Tibial nerve (tissue), 4 donors: ENCODE measurements around the gene NUP42. TPM values are rescaled to one million over a fixed set of nuclear protein-coding genes. Genes with fewer than 3 reads are reported as not detected.
A peak's percentile ranks its signal among the peaks of the same experiment; 100 is the strongest.

ENCODE experiments used
- DNase-seq, 2 donors: peaks; one replicate each; pipeline ENCODE4 v3.0.0-alpha.2; 2019; ENCODE audit warnings: low spot score in 2 of 2
- H3K27ac ChIP-seq, 4 donors: fragments of 200-600 bp; sonication (generic) in 3 of 4; one replicate each; pipeline ENCODE4 v1.5.1; 2017 to 2019; ENCODE audit warnings: mild to moderate bottlenecking in 1 of 4
- H3K27me3 ChIP-seq, 2 donors: fragments of 200-600 bp; sonication (generic) in 1 of 2; one replicate each; pipeline versions ENCODE4 v1.5.1 to v1.6.0; 2017 to 2019
- H3K36me3 ChIP-seq, 3 donors: fragments of 200-600 bp; sonication (generic); one replicate each; pipeline ENCODE4 v1.5.1; 2018 to 2019
- H3K4me1 ChIP-seq, 4 donors: fragments of 200-600 bp; sonication (generic) in 3 of 4; one replicate each; pipeline ENCODE4 v1.5.1; 2017 to 2019
- H3K4me3 ChIP-seq, 4 donors: fragments of 200-600 bp; sonication (generic) in 3 of 4; one replicate each; pipeline ENCODE4 v1.5.1; 2017 to 2019; ENCODE audit warnings: mild to moderate bottlenecking in 1 of 4, moderate library complexity in 1 of 4
- H3K9me3 ChIP-seq, 4 donors: fragments of 200-600 bp; sonication (generic) in 3 of 4; one replicate each; pipeline ENCODE4 v1.5.1; 2017 to 2019
- EP300 ChIP-seq, 2 donors: sonication (generic); formaldehyde crosslinking; IDR thresholded peaks; one replicate each; pipeline ENCODE4 v1.6.1; 2017; ENCODE audit warnings: antibody characterized with exemption in 2 of 2, mild to moderate bottlenecking in 1 of 2
- POLR2A ChIP-seq, 2 donors: fragments of 450-650 bp; IDR thresholded peaks; one replicate each; pipeline ENCODE4 v1.6.1; 2017; ENCODE audit warnings: antibody characterized with exemption in 2 of 2, mild to moderate bottlenecking in 2 of 2, moderate library complexity in 2 of 2
- WGBS, 2 donors: methylation state at CpG; one replicate each; pipeline ENCODE4 v1.1.5; 2018; 5-methylcytosine and 5-hydroxymethylcytosine counted together
- total RNA-seq, 4 donors: library from RNA; depleted of rRNA; stranded (reverse); fragments of >200 nt; gene quantifications; one replicate each; pipeline ENCODE4 v1.1.0, GENCODE V29; 2016
- TF ChIP-seq, protein P1 (sequence below), 5 experiments: fragments of 200-600 bp in 3 of 5; fragments of 450-650 bp in 2 of 5; sonication (generic) in 3 of 5; IDR thresholded peaks; one replicate each; pipeline ENCODE4 v1.5.1; 2016 to 2019; ENCODE audit warnings: antibody characterized with exemption in 5 of 5, mild to moderate bottlenecking in 3 of 5, moderate library complexity in 2 of 5

NUP42 gene
- total RNA-seq, 4 donors from 2014 or later: 19.2 to 45.6 (median 35.8) TPM

DNA sequence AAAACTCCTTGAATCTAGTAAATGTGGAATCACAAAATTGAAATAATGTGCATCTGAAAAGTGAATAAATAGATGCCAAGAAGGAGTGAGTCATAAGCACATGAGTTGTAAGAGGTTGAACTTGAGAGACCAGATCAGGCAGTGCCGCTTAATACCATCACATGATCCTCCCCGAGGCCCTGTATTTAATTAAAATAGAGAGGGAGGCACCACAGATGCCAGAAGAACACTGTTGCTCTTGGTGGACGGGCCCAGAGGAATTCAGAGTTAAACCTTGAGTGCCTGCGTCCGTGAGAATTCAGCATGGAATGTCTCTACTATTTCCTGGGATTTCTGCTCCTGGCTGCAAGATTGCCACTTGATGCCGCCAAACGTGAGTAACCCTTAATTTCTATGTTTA, 64.7 kb downstream of the NUP42 start, which contains the start of gene GPNMB:
TSS of gene GPNMB (plus strand) at position 221 of the 400 bp plus-strand sequence. CDS start at position 304, 83 bp downstream.
- Histone ChIP-seq H3K4me3 (peak within 1 kb of the TSS; percentile 34 to 58 (median 44)), H3K27ac (peak within 1 kb of the TSS; percentile 37 to 86 (median 79)), H3K27me3 (no peaks in the 10 kb centered on the region), H3K9me3 (peaks cover 0 to 3% (median 0%) of the 10 kb centered on the region in 4 donors), H3K4me1 (peaks cover 0 to 34% (median 0%) of the 10 kb centered on the region in 4 donors), H3K36me3 (no peaks in the 10 kb centered on the region)
- TF ChIP-seq POLR2A (IDR thresholded peaks at IDR 0.05) (peak; percentile 27 to 58), EP300 (IDR thresholded peaks at IDR 0.05) (peak in 1 of 2 donors; percentile 84)
- TF ChIP-seq, protein P1, sequence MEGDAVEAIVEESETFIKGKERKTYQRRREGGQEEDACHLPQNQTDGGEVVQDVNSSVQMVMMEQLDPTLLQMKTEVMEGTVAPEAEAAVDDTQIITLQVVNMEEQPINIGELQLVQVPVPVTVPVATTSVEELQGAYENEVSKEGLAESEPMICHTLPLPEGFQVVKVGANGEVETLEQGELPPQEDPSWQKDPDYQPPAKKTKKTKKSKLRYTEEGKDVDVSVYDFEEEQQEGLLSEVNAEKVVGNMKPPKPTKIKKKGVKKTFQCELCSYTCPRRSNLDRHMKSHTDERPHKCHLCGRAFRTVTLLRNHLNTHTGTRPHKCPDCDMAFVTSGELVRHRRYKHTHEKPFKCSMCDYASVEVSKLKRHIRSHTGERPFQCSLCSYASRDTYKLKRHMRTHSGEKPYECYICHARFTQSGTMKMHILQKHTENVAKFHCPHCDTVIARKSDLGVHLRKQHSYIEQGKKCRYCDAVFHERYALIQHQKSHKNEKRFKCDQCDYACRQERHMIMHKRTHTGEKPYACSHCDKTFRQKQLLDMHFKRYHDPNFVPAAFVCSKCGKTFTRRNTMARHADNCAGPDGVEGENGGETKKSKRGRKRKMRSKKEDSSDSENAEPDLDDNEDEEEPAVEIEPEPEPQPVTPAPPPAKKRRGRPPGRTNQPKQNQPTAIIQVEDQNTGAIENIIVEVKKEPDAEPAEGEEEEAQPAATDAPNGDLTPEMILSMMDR (IDR thresholded peaks at IDR 0.05): no peak
- DNase-seq: peak; percentile 28 to 85
- WGBS, 2 donors: 35 to 37% methylated on average over 7 of the region's 7 CpGs

DNA sequence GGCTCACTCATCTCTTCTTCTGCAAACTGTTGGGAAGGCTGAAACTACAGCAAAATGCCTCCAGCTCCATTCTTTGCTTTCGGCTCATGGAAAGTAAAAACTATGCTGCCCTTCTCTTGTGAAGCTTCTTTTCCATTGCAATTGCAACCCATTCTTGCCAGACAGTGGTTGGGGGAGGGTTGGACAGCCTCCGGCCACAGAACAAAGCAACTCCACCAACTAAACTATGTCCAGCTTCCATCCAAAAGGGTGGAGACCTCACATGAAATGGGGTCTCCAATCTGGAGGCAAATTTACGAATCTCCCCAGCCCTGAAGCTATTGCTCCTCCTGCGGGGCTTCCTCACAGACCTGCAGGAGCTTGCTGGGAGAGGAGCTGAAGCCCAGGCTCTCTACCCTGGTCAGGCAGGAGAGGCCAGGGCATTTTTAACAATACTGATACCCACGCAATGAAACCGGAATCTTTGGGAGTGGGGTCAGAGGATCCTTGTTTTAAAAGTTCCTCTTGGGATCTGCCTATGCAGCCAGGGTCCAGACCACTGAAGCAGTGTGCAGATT, 65.3 kb downstream of the NUP42 start:
- TF ChIP-seq EP300 (IDR thresholded peaks at IDR 0.05) (no peak), POLR2A (IDR thresholded peaks at IDR 0.05) (no peak)
- TF ChIP-seq, protein P1 (IDR thresholded peaks at IDR 0.05): no peak
- Histone ChIP-seq H3K4me3 (peak overlapping the region; percentile 34 to 58 (median 44)), H3K36me3 (no peaks in the 10 kb centered on the region), H3K4me1 (peaks cover 0 to 34% (median 0%) of the 10 kb centered on the region in 4 donors), H3K9me3 (peaks cover 0 to 5% (median 0%) of the 10 kb centered on the region in 4 donors), H3K27ac (peak overlapping the region; percentile 6 to 86 (median 79)), H3K27me3 (no peaks in the 10 kb centered on the region)
- DNase-seq: no peak
- 41 to 44% methylated on average over 6 of the region's 6 CpGs for WGBS, 2 donors

DNA sequence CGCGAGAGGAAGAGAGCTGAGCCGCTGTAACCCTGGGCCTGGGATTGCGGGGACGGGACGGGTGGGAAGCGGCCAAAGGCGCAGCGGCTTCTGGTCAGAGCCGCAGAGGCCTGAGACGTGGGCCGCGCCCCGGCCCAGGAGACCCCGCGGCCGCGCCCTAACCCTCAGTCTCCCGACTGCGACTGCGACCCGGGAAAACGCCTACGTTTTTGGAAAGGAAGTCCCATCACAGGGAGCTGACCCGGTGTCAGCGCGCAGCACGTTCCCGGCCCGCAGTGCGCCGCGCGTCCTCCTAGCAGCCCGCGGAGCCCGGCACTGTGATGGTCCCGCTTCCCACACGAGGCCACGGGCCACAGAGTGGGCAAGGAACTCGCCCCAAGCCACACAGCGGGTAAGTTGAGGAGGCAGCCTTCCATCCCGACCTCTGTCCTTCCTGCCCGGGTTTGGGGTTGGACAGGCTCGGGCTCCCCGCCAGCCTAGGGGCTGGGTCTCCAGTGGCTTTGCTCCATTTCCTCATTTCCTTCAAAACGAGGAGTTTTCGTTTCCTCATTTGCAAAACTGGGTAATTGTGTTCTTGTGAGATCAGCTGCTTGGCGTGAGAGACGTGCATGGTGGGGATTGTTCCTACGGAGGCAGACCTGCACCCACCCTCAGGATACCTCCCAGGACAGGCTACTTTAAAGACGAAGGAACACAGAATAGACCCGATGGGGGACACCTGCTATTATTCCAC, 65.9 kb downstream of the NUP42 start:
- H3K4me1 ChIP-seq: peaks cover 0 to 32% (median 0%) of the 10 kb centered on the region in 4 donors
- peak overlapping the region; percentile 34 to 58 (median 44) for H3K4me3 ChIP-seq
- H3K36me3 ChIP-seq: no peaks in the 10 kb centered on the region
- WGBS, 2 donors: 9 to 11% methylated on average over 30 to 40 of the region's 53 CpGs
- H3K9me3 ChIP-seq: peaks cover 0 to 5% (median 0%) of the 10 kb centered on the region in 4 donors
- TF ChIP-seq, protein P1 (IDR thresholded peaks at IDR 0.05): no peak
- TF ChIP-seq EP300 (IDR thresholded peaks at IDR 0.05): peak in 1 of 2 donors; percentile 56
- no peak for TF ChIP-seq POLR2A (IDR thresholded peaks at IDR 0.05)
- peak overlapping the region; percentile 6 to 86 (median 79) for H3K27ac ChIP-seq
- DNase-seq: peak; percentile 21 to 32
- no peaks in the 10 kb centered on the region for H3K27me3 ChIP-seq

DNA sequence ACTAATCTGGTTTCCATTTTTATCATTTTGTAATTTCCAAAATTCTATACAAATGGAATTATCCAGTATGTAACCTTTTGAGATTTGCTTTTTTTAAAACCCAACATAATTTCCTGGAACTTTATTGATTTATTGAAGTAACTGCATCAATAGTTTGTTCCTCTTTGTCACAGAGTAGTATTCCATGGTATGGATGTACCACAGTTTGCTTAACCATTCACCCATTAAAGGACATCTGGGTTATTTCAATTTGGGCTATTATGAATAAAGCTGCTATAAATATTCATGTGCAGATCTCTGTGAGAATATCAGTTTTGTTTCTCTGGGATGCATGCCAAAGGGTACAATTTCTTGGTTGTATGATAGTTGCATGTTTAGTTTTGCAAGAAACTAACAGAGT, 67.6 kb downstream of the NUP42 start:
- H3K36me3 ChIP-seq: peaks cover 0 to 4% (median 0%) of the 10 kb centered on the region in 3 donors
- TF ChIP-seq EP300 (IDR thresholded peaks at IDR 0.05): no peak
- TF ChIP-seq, protein P1 (IDR thresholded peaks at IDR 0.05): no peak
- no peak for TF ChIP-seq POLR2A (IDR thresholded peaks at IDR 0.05)
- DNase-seq: no peak
- peaks cover 0 to 27% (median 0%) of the 10 kb centered on the region in 4 donors for H3K4me1 ChIP-seq
- H3K27me3 ChIP-seq: no peaks in the 10 kb centered on the region
- no peak overlapping the region for H3K4me3 ChIP-seq
- peaks cover 0 to 5% (median 0%) of the 10 kb centered on the region in 4 donors for H3K9me3 ChIP-seq
- no peak overlapping the region for H3K27ac ChIP-seq

Other genes starting within 250 kb of the NUP42 start
- gene HYCC1, start 167.9 kb upstream of the NUP42 start, total RNA-seq: 10 to 100 TPM; 15.9 to 61.5 (median 53.1) TPM
- gene KLHL7, start 76.3 kb upstream of the NUP42 start, total RNA-seq: 10 to 100 TPM; 26.0 to 83.3 (median 35.3) TPM
- gene GPNMB, start 64.7 kb downstream of the NUP42 start, total RNA-seq: 100 to 1,000 TPM in 1 of 4 donors, 10 to 100 TPM in 3; 47.4 to 156 (median 72.5) TPM
- 100 to 1,000 TPM in 1 of 4 donors, 10 to 100 TPM in 3; 41.4 to 107 (median 55.8) TPM for gene MALSU1, start 117.3 kb downstream of the NUP42 start, total RNA-seq